Muscle of back (tissue), 11 donors: Measurements from ENCODE around the gene RRAGA. TPM values are rescaled to one million over a fixed set of nuclear protein-coding genes. Genes with fewer than 3 reads are reported as not detected.
"Not testable (repeated sequence)": the region's sequence is repeated elsewhere in the genome, so short reads cannot be mapped to it uniquely, and the experiment has no call there.

Source experiments
- DNase-seq, 3 donors: peaks; one replicate each; pipeline versions ENCODE4 v3.0.0 to v3.0.0-alpha.2; 2013
- polyA plus RNA-seq, 10 donors: library from polyadenylated mRNA; unstranded; fragments of 120-200 nt; gene quantifications; one replicate each; pipeline ENCODE4 v1.2.1, GENCODE V29; 2013; ENCODE audit not compliant: insufficient read length in 10 of 10

RRAGA gene
- polyA plus RNA-seq, 10 donors: 81.6 to 93.7 (median 85.5) TPM

- no peak for DNase-seq
Measured at GRCh38 chr9:19057033-19057432, 7.8 kb downstream of the RRAGA start.

GRCh38 chr9:19074229-19074628 lies 25.0 kb downstream of the RRAGA start:
- DNase-seq: no peak

GRCh38 chr9:19074836-19075235 lies 25.6 kb downstream of the RRAGA start:
- DNase-seq: no peak

- no peak for DNase-seq
Measured at GRCh38 chr9:19085295-19085694, 36.1 kb downstream of the RRAGA start.

- DNase-seq: no peak
Measured at GRCh38 chr9:19087106-19088000, 38.1 kb downstream of the RRAGA start.

- not testable (repeated sequence) for DNase-seq
Measured at GRCh38 chr9:19097431-19097830, 48.2 kb downstream of the RRAGA start.

Other genes with a start within 250 kb of the RRAGA start
- under 1 TPM; 0.07 to 0.19 (median 0.11) TPM for gene SAXO1, start 16.2 kb upstream of the RRAGA start, polyA plus RNA-seq
- gene HAUS6, start 53.5 kb downstream of the RRAGA start, polyA plus RNA-seq: 10 to 100 TPM in 9 of 10 donors, 1 to 10 TPM in 1; 7.8 to 13.8 (median 11.7) TPM
- gene PLIN2, start 78.1 kb downstream of the RRAGA start, polyA plus RNA-seq: 10 to 100 TPM; 47.7 to 68.0 (median 60.1) TPM
- gene DENND4C, start 181.3 kb downstream of the RRAGA start, polyA plus RNA-seq: 10 to 100 TPM; 19.3 to 35.5 (median 26.4) TPM